Measurements from ENCODE around the gene TEPSIN. TPM values are rescaled to one million over a fixed set of nuclear protein-coding genes. Genes with fewer than 3 reads are reported as not detected.

TEPSIN gene
- total RNA-seq, 2 donors from 2014 or later: 47.9 to 61.7 TPM

DNA sequence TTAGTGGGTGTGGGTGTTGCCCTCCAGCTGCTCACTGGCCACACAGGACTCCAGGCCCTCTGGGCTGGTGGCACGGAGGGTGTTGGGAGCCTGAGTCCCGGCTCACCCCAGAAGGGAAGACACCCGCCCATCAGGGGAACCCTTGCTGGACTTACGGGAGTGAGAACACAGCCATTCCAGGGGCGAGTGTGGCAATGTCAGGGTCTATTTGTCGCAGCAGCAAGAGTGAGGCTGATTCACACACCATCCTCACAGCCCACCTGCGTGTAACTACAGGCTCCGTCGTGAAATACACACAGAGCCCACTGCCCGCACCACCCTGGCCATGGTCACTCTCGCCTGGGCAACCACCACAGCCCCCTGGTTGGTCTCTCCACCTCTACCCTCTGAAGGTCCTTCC lies 55.0 kb downstream of the TEPSIN start:
- Mint-ChIP-seq H3K36me3 (no peaks in the 10 kb centered on the region), H3K4me1 (ENCODE audit: low read depth in 2 of 2) (no peaks in the 10 kb centered on the region), H3K9me3 (no peaks in the 10 kb centered on the region), H3K27ac (no peak overlapping the region), H3K4me3 (no peak overlapping the region), H3K27me3 (peaks cover 0 to 2% of the 10 kb centered on the region in 2 donors)
- ATAC-seq: no peak
- no peak for DNase-seq (ENCODE audit: low spot score)

DNA sequence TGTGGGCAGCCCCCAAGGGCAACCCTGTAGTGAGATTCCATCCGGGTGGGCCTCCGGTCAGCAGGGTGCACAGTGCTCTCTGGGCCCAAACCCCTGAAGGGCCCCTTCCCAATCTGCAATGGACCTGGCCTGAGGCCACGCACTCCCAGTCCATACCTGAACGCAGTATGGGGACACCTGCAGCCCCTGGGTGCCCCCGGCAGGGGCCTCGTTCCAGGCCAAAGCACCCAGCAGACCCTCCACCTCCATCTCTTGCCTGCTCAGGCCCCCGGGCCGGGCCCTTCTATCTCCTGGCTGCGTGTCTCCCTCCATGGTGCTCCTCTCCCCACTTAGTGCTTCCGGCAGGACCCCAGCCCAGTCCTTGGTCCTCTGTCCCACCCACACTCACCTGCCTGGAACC lies 55.5 kb downstream of the TEPSIN start:
- DNase-seq (ENCODE audit: low spot score) (no peak), ATAC-seq (no peak)
- Mint-ChIP-seq H3K27me3 (peaks cover 0 to 2% of the 10 kb centered on the region in 2 donors), H3K4me3 (no peak overlapping the region), H3K4me1 (ENCODE audit: low read depth in 2 of 2) (no peaks in the 10 kb centered on the region), H3K27ac (no peak overlapping the region), H3K9me3 (no peaks in the 10 kb centered on the region), H3K36me3 (no peaks in the 10 kb centered on the region)

DNA sequence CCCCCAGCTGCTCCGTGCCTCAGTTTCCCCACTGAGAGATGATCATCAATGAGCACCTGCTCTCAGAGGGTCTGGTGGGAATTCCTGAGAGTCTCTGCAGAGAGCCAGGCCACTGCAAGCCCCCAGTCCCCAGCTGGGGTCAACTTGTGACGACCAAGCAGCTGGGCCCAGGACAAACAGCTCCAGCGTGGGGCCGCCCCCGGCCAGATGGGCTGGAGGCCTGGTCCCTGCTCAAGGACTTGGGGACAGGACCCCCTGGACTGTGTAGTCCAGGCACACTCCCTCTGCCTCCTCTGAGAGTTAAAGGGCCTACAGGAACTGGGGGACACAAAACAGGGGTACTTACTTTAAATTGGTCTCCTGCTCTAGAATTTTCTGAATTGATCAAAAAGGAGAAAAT lies 56.3 kb downstream of the TEPSIN start:
- H3K4me1 Mint-ChIP-seq (ENCODE audit: low read depth in 2 of 2): no peaks in the 10 kb centered on the region
- ATAC-seq (no peak), DNase-seq (ENCODE audit: low spot score) (no peak)
- no peaks in the 10 kb centered on the region for H3K9me3 Mint-ChIP-seq
- no peak overlapping the region for H3K4me3 Mint-ChIP-seq
- no peaks in the 10 kb centered on the region for H3K36me3 Mint-ChIP-seq
- H3K27me3 Mint-ChIP-seq: peaks cover 0 to 2% of the 10 kb centered on the region in 2 donors
- H3K27ac Mint-ChIP-seq: no peak overlapping the region

DNA sequence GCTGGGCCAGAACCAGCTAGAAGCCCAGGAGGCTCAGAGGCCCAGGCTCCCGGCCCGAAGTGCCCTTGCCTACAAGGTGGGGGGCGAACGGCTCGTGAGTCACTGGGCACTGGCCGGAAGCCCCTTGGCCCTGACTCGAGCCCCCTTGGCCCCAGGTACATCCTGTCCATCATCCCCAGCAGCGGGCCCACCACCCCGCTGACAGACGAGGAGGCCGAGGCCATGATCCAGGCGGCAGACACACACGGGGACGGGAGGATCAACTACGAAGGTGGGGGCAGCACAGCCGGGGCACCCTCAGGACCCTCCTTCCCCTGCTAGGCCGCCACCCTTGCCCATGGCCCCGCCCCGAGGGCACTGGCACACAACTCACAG lies 57.1 kb downstream of the TEPSIN start:
- Mint-ChIP-seq H3K27me3 (peaks cover 0 to 2% of the 10 kb centered on the region in 2 donors), H3K4me1 (ENCODE audit: low read depth in 2 of 2) (no peaks in the 10 kb centered on the region), H3K9me3 (no peaks in the 10 kb centered on the region), H3K27ac (no peak overlapping the region), H3K4me3 (no peak overlapping the region), H3K36me3 (no peaks in the 10 kb centered on the region)
- ATAC-seq (no peak), DNase-seq (ENCODE audit: low spot score) (no peak)

DNA sequence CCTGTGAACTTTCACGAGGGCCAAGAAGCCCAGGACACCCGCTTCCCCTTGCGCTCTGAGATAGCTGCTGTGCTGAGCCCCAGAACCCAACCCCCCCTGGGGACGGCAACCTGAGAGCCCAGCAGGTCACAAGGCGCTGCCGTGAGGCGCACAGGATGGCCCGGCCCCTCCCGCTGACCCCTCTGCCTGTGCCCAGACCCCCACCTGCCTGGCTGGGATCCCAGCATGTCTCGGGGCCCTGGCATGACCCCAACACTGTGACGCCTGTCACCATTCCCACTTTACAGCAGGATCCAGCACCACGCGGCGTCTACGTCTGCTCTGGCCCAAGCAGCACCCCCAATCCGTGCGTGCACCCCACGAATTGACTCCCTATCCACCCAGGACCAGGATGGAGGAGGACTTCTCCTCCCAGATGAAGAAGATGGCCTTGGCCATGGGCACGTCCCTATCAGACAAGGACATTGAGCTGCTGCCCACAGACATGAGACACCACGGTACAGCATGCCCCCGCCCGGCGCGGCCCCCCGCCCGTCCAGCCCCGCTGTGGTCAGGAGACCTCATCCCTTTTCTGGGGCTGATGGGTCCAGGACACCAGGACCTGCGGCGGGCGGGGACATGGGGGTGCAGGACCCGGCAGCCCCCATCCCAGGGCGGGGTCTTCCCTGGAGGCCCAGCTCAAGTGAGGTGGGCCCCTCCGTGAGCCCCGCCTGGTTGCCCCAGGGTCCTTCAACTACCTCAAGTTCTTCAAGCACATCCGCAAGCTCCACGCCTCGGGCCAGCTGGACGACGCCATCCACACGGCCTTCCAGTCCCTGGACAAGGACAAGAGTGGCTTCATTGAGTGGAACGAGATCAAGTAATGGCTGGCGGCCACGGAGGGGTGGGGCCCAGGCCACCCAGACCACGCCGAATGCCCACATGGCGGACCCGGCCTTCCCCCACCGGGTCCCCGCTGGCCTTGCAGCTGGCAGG lies 57.7 kb downstream of the TEPSIN start:
- Mint-ChIP-seq H3K4me1 (ENCODE audit: low read depth in 2 of 2) (no peaks in the 10 kb centered on the region), H3K4me3 (no peak overlapping the region), H3K9me3 (no peaks in the 10 kb centered on the region), H3K27ac (no peak overlapping the region), H3K27me3 (peaks cover 0 to 2% of the 10 kb centered on the region in 2 donors), H3K36me3 (no peaks in the 10 kb centered on the region)
- DNase-seq (ENCODE audit: low spot score) (no peak), ATAC-seq (no peak)

DNA sequence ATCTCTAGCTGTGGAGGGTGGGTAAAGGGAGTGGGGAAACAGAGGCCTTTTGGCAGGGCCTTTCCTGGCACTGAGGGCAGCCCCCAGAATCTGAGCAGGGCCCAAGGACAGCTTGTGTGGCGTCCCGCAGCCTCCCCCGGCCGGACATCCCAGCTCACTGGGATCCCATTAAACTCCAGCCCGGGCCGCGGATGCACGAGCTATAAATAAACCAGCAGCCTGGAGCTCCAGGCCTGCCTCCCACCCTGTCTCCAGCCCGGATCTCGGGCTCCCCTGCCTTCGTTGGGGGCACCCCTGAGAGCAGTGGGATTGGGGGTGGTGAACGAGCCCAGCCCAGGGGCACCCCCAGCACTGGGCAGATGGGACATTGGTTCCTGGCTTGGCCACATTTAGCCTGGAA lies 59.0 kb downstream of the TEPSIN start:
- Mint-ChIP-seq H3K27ac (no peak overlapping the region), H3K27me3 (no peaks in the 10 kb centered on the region), H3K4me1 (ENCODE audit: low read depth in 2 of 2) (no peaks in the 10 kb centered on the region), H3K9me3 (no peaks in the 10 kb centered on the region), H3K4me3 (no peak overlapping the region), H3K36me3 (no peaks in the 10 kb centered on the region)
- DNase-seq (ENCODE audit: low spot score) (no peak), ATAC-seq (no peak)

DNA sequence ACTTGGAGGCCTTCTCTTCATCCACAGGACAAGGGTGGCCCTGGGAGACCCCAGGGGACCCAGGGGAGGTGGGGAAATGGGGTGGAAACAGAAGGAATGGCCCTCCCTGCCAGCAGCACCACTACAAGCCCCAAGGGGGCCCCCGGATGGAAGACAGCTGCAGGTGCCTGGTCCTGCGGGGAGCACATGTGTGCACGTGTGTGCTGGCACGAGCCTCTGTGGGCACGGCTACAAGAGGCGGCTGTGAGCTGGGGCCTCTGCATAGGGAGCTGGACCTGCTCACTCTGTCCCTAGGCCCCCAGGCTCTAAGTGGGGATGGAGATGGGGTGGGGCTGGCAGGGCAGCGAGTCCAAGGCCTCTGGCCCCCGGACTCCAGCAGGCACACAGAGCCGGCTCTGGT lies 59.6 kb downstream of the TEPSIN start:
- Mint-ChIP-seq H3K4me1 (ENCODE audit: low read depth in 2 of 2) (no peaks in the 10 kb centered on the region), H3K36me3 (no peaks in the 10 kb centered on the region), H3K9me3 (no peaks in the 10 kb centered on the region), H3K27ac (no peak overlapping the region), H3K27me3 (no peaks in the 10 kb centered on the region), H3K4me3 (no peak overlapping the region)
- DNase-seq (ENCODE audit: low spot score): no peak
- ATAC-seq: no peak

Other genes with a start within 250 kb of the TEPSIN start
- gene CHMP6, start 247.2 kb downstream of the TEPSIN start, total RNA-seq: 10 to 100 TPM; 33.1 to 43.7 TPM
- 1 to 10 TPM; 7.3 to 9.6 TPM for gene BAIAP2, start 203.9 kb downstream of the TEPSIN start, total RNA-seq
- not detected for gene PVALEF, start 73.5 kb downstream of the TEPSIN start, total RNA-seq
- gene AATK, start 72.8 kb downstream of the TEPSIN start, total RNA-seq: 1 to 10 TPM; 1.8 to 7.6 TPM
- gene CEP131, start 16.1 kb downstream of the TEPSIN start, total RNA-seq: 10 to 100 TPM in 1 of 2 donors, 1 to 10 TPM in 1; 7.8 to 14.5 TPM
- 100 to 1,000 TPM in 1 of 2 donors, 10 to 100 TPM in 1; 58.1 to 107 TPM for gene NDUFAF8, start 263 bp upstream of the TEPSIN start, total RNA-seq
- gene SLC38A10, start 56.3 kb upstream of the TEPSIN start, total RNA-seq: 100 to 1,000 TPM in 1 of 2 donors, 10 to 100 TPM in 1; 92.4 to 136 TPM
- under 1 TPM; 0.52 to 0.84 TPM for gene BAHCC1, start 156.4 kb upstream of the TEPSIN start, total RNA-seq

All from natural killer cell treated with Interleukin-12 subunit alpha and Interleukin-12 subunit beta and Interleukin-15 and Interleukin-18, amount 100 ng/mL, for 72 hours (primary cell).